ENCODE data around the gene PRKAR2B. TPM values are rescaled to one million over a fixed set of nuclear protein-coding genes. Genes with fewer than 3 reads are reported as not detected.

Gene PRKAR2B
- total RNA-seq, 4 donors from 2014 or later = 5.0 to 6.9 (median 6.3) TPM

GRCh38 chr7:107029061-107029763 is 15.3 kb upstream of the PRKAR2B start:
- DNase-seq (ENCODE audit: low spot score in 2 of 2) = no peak
- intact Hi-C loops (cut with DNase I; ENCODE audit: low total_unique reads) = no loop called here
- no peak overlapping the region for H3K4me3 ChIP-seq (ENCODE audit: low read depth, poor library complexity, severe bottlenecking)
- TF ChIP-seq CTCF (IDR thresholded peaks at IDR 0.05) (no peak), POLR2A (IDR thresholded peaks at IDR 0.05) (no peak)
- WGBS, 2 donors = 65 to 71% methylated on average over 5 of the region's 5 CpGs

GRCh38 chr7:107029764-107030286 is 14.7 kb upstream of the PRKAR2B start:
- intact Hi-C loops (cut with DNase I; ENCODE audit: low total_unique reads) = no loop called here
- no peak overlapping the region for H3K4me3 ChIP-seq (ENCODE audit: low read depth, poor library complexity, severe bottlenecking)
- no peak for DNase-seq (ENCODE audit: low spot score in 2 of 2)
- TF ChIP-seq POLR2A (IDR thresholded peaks at IDR 0.05) = no peak
- TF ChIP-seq CTCF (IDR thresholded peaks at IDR 0.05) = no peak
- WGBS, 2 donors = 71 to 73% methylated on average over 4 of the region's 4 CpGs

- no peak for DNase-seq (ENCODE audit: low spot score in 2 of 2)
- TF ChIP-seq CTCF (IDR thresholded peaks at IDR 0.05) (no peak), POLR2A (IDR thresholded peaks at IDR 0.05) (no peak)
- intact Hi-C loops (cut with DNase I; ENCODE audit: low total_unique reads) = no loop called here
- no peak overlapping the region for H3K4me3 ChIP-seq (ENCODE audit: low read depth, poor library complexity, severe bottlenecking)
- WGBS, 2 donors = 93 to 94% methylated on average over 2 of the region's 2 CpGs
These were observed 12.5 kb upstream of the PRKAR2B start for GRCh38 chr7:107032050-107032449.

- H3K4me3 ChIP-seq (ENCODE audit: low read depth, poor library complexity, severe bottlenecking) = no peak overlapping the region
- 86 to 91% methylated on average over 8 of the region's 8 CpGs for WGBS, 2 donors
- DNase-seq (ENCODE audit: low spot score in 2 of 2) = no peak
- intact Hi-C loops (cut with DNase I; ENCODE audit: low total_unique reads) = no loop called here
- no peak for TF ChIP-seq POLR2A (IDR thresholded peaks at IDR 0.05)
- no peak for TF ChIP-seq CTCF (IDR thresholded peaks at IDR 0.05)
These were observed 11.6 kb upstream of the PRKAR2B start for GRCh38 chr7:107032720-107033438.

- no peak for DNase-seq (ENCODE audit: low spot score in 2 of 2)
- no peak overlapping the region for H3K4me3 ChIP-seq (ENCODE audit: low read depth, poor library complexity, severe bottlenecking)
- intact Hi-C loops (cut with DNase I; ENCODE audit: low total_unique reads) = no loop called here
- WGBS, 2 donors = 86 to 95% methylated on average over 1 of the region's 1 CpG
- TF ChIP-seq POLR2A (IDR thresholded peaks at IDR 0.05) = no peak
- no peak for TF ChIP-seq CTCF (IDR thresholded peaks at IDR 0.05)
These were observed 10.0 kb upstream of the PRKAR2B start for GRCh38 chr7:107034553-107034952.

Data from lower leg skin (tissue), 4 donors.